IMR-90 (cell line): ENCODE data around the gene PABPC1L. TPM values are rescaled to one million over a fixed set of nuclear protein-coding genes. Genes with fewer than 3 reads are reported as not detected.

ENCODE experiments used
- ATAC-seq: fragments of 200-7000 bp; cut with Tn5 transposase; 2 replicates; pipeline ENCODE4 v1.9.1; 2020; ENCODE audit warnings: low read depth, mild to moderate bottlenecking, moderate library complexity
- Bru-seq: library from RNA; stranded (reverse); fragments of 400-500 nt; gene quantifications from one replicate; lab custom pipeline; 2021; lab: Mats Ljungman, UMichigan
- BruChase-seq, 2 experiments: library from RNA; stranded (reverse); fragments of 400-500 nt; gene quantifications; one replicate each; lab custom pipeline; 2021; lab: Mats Ljungman, UMichigan
- BruUV-seq: library from RNA; stranded (reverse); fragments of 400-500 nt; replicated peaks from 2 replicates; lab custom pipeline; 2021; lab: Mats Ljungman, UMichigan
- CTCF ChIA-PET: fragments of 300-600 bp; formaldehyde crosslinking; extraction: SDS; loops from one replicate; lab custom pipeline; 2021; ENCODE audit warnings: antibody characterized with exemption; lab: Yijun Ruan, JAX
- POLR2A ChIA-PET: fragments of 300-600 bp; sonication (Branson Sonifier 250); formaldehyde crosslinking; loops from one replicate; lab custom pipeline; 2022; ENCODE audit warnings: antibody characterized with exemption; ENCODE audit not compliant: unreplicated experiment; lab: Charles Lee
- DNase-seq: peaks from one replicate; pipeline ENCODE4 v3.0.0; 2013
- H2AFZ ChIP-seq: replicated peaks from 2 replicates; pipeline ENCODE3; 2013; ENCODE audit warnings: low read length, mild to moderate bottlenecking; ENCODE audit not compliant: poor library complexity
- H2AK5ac ChIP-seq: 2 replicates; pipeline ENCODE4 v1.6.1; 2013; ENCODE audit warnings: low read depth, low read length, inconsistent platforms
- H2AK9ac ChIP-seq: replicated peaks from 2 replicates; pipeline ENCODE3; 2013; ENCODE audit warnings: mild to moderate bottlenecking, low read depth, low read length, moderate library complexity; ENCODE audit not compliant: poor library complexity
- H2BK120ac ChIP-seq: 2 replicates; pipeline ENCODE4 v1.6.1; 2013; ENCODE audit warnings: low read depth, low read length, inconsistent platforms
- H2BK15ac ChIP-seq: 3 replicates; pipeline ENCODE4 v1.6.1; 2013; ENCODE audit warnings: low read depth, low read length, inconsistent platforms
- H2BK20ac ChIP-seq: 2 replicates; pipeline ENCODE4 v1.6.1; 2013; ENCODE audit warnings: low read depth, mild to moderate bottlenecking, inconsistent platforms, low read length, moderate library complexity
- H2BK5ac ChIP-seq: 2 replicates; pipeline ENCODE4 v1.6.1; 2013; ENCODE audit warnings: mild to moderate bottlenecking, low read depth, low read length, inconsistent platforms; ENCODE audit not compliant: poor library complexity, severe bottlenecking
- H3K14ac ChIP-seq: replicated peaks from 2 replicates; pipeline ENCODE4 v1.6.1; 2013; ENCODE audit warnings: low read depth, low read length, inconsistent platforms
- H3K18ac ChIP-seq: 2 replicates; pipeline ENCODE4 v1.6.1; 2013; ENCODE audit warnings: low read depth, low read length, control low read depth
- H3K23ac ChIP-seq: 2 replicates; pipeline ENCODE4 v1.6.1; 2013; ENCODE audit warnings: low read depth, low read length, inconsistent platforms
- H3K27ac ChIP-seq: 2 replicates; pipeline ENCODE4 v1.5.1; 2013; ENCODE audit warnings: mild to moderate bottlenecking, control low read depth, low read length; ENCODE audit not compliant: insufficient read depth
- H3K27me3 ChIP-seq: 2 replicates; pipeline ENCODE4 v1.6.1; 2013; ENCODE audit warnings: low read length; ENCODE audit not compliant: control insufficient read depth, insufficient read depth
- H3K36me3 ChIP-seq: 2 replicates; pipeline ENCODE4 v1.6.1; 2013; ENCODE audit warnings: low read length, mixed read lengths; ENCODE audit not compliant: control insufficient read depth, insufficient read depth
- H3K4ac ChIP-seq: 2 replicates; pipeline ENCODE4 v1.6.1; 2013; ENCODE audit warnings: low read depth, low read length, inconsistent platforms
- H3K4me1 ChIP-seq: 2 replicates; pipeline ENCODE4 v1.6.1; 2013; ENCODE audit warnings: low read length, mixed read lengths; ENCODE audit not compliant: control insufficient read depth, insufficient read depth
- H3K4me2 ChIP-seq: 2 replicates; pipeline ENCODE4 v1.6.1; 2013; ENCODE audit warnings: low read depth, mild to moderate bottlenecking, control low read depth, low read length, moderate library complexity
- H3K4me3 ChIP-seq: 2 replicates; pipeline ENCODE4 v1.5.1; 2013; ENCODE audit warnings: low read depth, mild to moderate bottlenecking, control low read depth, low read length, moderate library complexity; ENCODE audit not compliant: insufficient read depth
- H3K56ac ChIP-seq: 2 replicates; pipeline ENCODE4 v1.6.1; 2013; ENCODE audit warnings: low read length, inconsistent platforms; ENCODE audit not compliant: insufficient read depth; ENCODE audit errors: extremely low read depth
- H3K79me1 ChIP-seq, 2 experiments: 2 replicates each; pipeline ENCODE4 v1.6.1; 2013; ENCODE audit warnings: low read length in 2 of 2, inconsistent platforms in 1 of 2, low read depth in 1 of 2
- H3K9ac ChIP-seq: 2 replicates; pipeline ENCODE4 v1.6.1; 2013; ENCODE audit warnings: low read depth, low read length, control low read depth
- H3K9me1 ChIP-seq: 2 replicates; pipeline ENCODE4 v1.6.1; 2013; ENCODE audit warnings: low read length, inconsistent platforms; ENCODE audit not compliant: insufficient read depth
- H3K9me3 ChIP-seq: 2 replicates; pipeline ENCODE4 v1.6.1; 2013; ENCODE audit warnings: low read length; ENCODE audit not compliant: control insufficient read depth, insufficient read depth
- H4K20me1 ChIP-seq: 2 replicates; pipeline ENCODE4 v1.6.1; 2013; ENCODE audit warnings: low read length, inconsistent platforms; ENCODE audit not compliant: insufficient read depth
- H4K5ac ChIP-seq: 2 replicates; pipeline ENCODE4 v1.6.1; 2013; ENCODE audit warnings: mild to moderate bottlenecking, low read depth, low read length, control low read depth
- H4K8ac ChIP-seq, 2 experiments: 2 replicates each; pipeline ENCODE4 v1.6.1; 2013; ENCODE audit warnings: low read depth in 2 of 2, low read length in 2 of 2, control low read depth in 1 of 2, inconsistent platforms in 1 of 2
- H4K91ac ChIP-seq: 2 replicates; pipeline ENCODE4 v1.6.1; 2013; ENCODE audit warnings: low read depth, low read length, inconsistent platforms; ENCODE audit not compliant: insufficient read depth
- MAFK ChIP-seq: IDR thresholded peaks from 2 replicates; pipeline ENCODE4 v1.6.1; 2012; ENCODE audit warnings: low read depth, low read length, improper control_type of control experiment
- MAZ ChIP-seq: IDR thresholded peaks from 2 replicates; pipeline ENCODE4 v1.6.1; 2012; ENCODE audit warnings: low read depth, mild to moderate bottlenecking, low read length, improper control_type of control experiment, moderate library complexity, borderline replicate concordance
- MXI1 ChIP-seq: IDR thresholded peaks from 2 replicates; pipeline ENCODE4 v1.6.1; 2012; ENCODE audit warnings: low read depth, mild to moderate bottlenecking, low read length, moderate library complexity, borderline replicate concordance
- NFE2L2 ChIP-seq: fragments of 150-350 bp; IDR thresholded peaks from 2 replicates; pipeline ENCODE4 v1.6.1; 2016; ENCODE audit warnings: low read depth, mild to moderate bottlenecking, low read length
- POLR2A ChIP-seq: IDR thresholded peaks from 2 replicates; pipeline ENCODE4 v1.6.1; 2012; ENCODE audit warnings: mild to moderate bottlenecking, low read depth, low read length
- WGBS, 2 experiments: methylation state at CpG; one replicate each; pipeline versions ENCODE4 v1.1.5 to v1.1.7; 2013; ENCODE audit warnings: missing lambda C conversion rate in 2 of 2; ENCODE audit not compliant: insufficient read length in 1 of 2; ENCODE audit errors: extremely low coverage in 2 of 2; 5-methylcytosine and 5-hydroxymethylcytosine counted together
- dilution Hi-C: fragments of 300-500 bp; cut with HindIII; formaldehyde crosslinking; loops from one replicate; pipeline ENCODE4 v1.14.3; 2018; ENCODE audit warnings: low sequenced_read_pairs; ENCODE audit not compliant: unreplicated experiment
- in situ Hi-C: fragments of 300-500 bp; cut with MboI; formaldehyde crosslinking; loops from 3 replicates; pipeline ENCODE4 v1.14.3; 2019; ENCODE audit warnings: low sequenced_read_pairs, inconsistent platforms, mixed read lengths
- intact Hi-C: fragments of 100-400 bp; cut with micrococcal nuclease; formaldehyde crosslinking; loops from 2 replicates; pipeline ENCODE4 v1.10.0; 2022
- long read RNA-seq: library from polyadenylated mRNA; unstranded; transcript quantifications from one replicate; pipeline ENCODE4 v2.0.0, GENCODE V29; 2021; ENCODE audit not compliant: unreplicated experiment
- polyA plus RNA-seq, 3 experiments: library from polyadenylated mRNA; depleted of rRNA; stranded (reverse); fragments of >200 nt; gene quantifications; 2 replicates each; pipeline ENCODE4 v1.2.3, GENCODE V29; 2012; ENCODE audit warnings: low replicate concordance in 1 of 3
- total RNA-seq: library from RNA; depleted of rRNA; stranded (reverse); fragments of >200 nt; gene quantifications from 2 replicates; pipeline ENCODE4 v1.2.3, GENCODE V29; 2012; rRNA removed

PABPC1L gene
- 4.7 and 6.1 TPM in 2 replicates for total RNA-seq
- polyA plus RNA-seq (2012; rRNA removed) = 76.6 and 82.4 TPM in 2 replicates
- polyA plus RNA-seq (2012; cell fraction: cytosol; rRNA removed) = 18.1 and 18.2 TPM in 2 replicates
- polyA plus RNA-seq (2012; cell fraction: nucleus; rRNA removed; ENCODE audit: low replicate concordance) = 901 and 1,315 TPM in 2 replicates
- Bru-seq, nascent RNA = percentile 63 among the genes with signal in this experiment
- BruChase-seq, experiment 1, labeled RNA remaining after a 6-hour chase = percentile 68 among the genes with signal in this experiment
- BruChase-seq, experiment 2, labeled RNA remaining after a 2-hour chase = percentile 66 among the genes with signal in this experiment
- long read RNA-seq, partial matches to known transcripts = 6 of 9 reads
- long read RNA-seq, other reads (novel, unspliced or antisense) = 2 of 9 reads

GRCh38 chr20:44909872-44910689, at the start of gene PABPC1L:
PABPC1L (plus strand) TSS chr20:44910060; CDS start chr20:44910144, 84 bp downstream.
- peak within 1 kb of the TSS; percentile 46 to 85 for H4K8ac ChIP-seq
- no peaks in the 10 kb centered on the region for H3K27me3 ChIP-seq
- H2AFZ ChIP-seq = peak within 1 kb of the TSS; percentile 96
- ChIA-PET POLR2A (interaction anchor here (0.6 kb wide), 1 partner anchor 23 kb away, joined by 3 read pairs; no protein-coding TSS in a partner anchor), CTCF (interaction anchor here (1.6 kb wide), 1 partner anchor 25 kb away, joined by 3 read pairs; no protein-coding TSS in a partner anchor)
- peak within 1 kb of the TSS; percentile 73 for H2AK5ac ChIP-seq
- peak within 1 kb of the TSS; percentile 96 for H3K4me3 ChIP-seq
- dilution Hi-C loops (no loop called here), in situ Hi-C loops (no loop called here), intact Hi-C loops (no loop called here)
- H3K36me3 ChIP-seq = peaks cover 24% of the 10 kb centered on the region
- no TSS peak for BruUV-seq
- H4K20me1 ChIP-seq = peaks cover 9% of the 10 kb centered on the region; the same call in 1 of the 2 replicates
- peak within 1 kb of the TSS; percentile 3; the same call in 1 of the 2 replicates for H4K5ac ChIP-seq
- H3K79me1 ChIP-seq = peaks cover 16 to 23% of the 10 kb centered on the region in 2 experiments
- peak within 1 kb of the TSS; percentile 76 for H3K14ac ChIP-seq
- H2AK9ac ChIP-seq = peak within 1 kb of the TSS; percentile 92
- H3K9me1 ChIP-seq = peaks cover 10% of the 10 kb centered on the region
- TF ChIP-seq MXI1 = peak; percentile 91
- TF ChIP-seq MAFK = no peak
- no peak for TF ChIP-seq NFE2L2
- peak; percentile 31; the same call in 1 of the 2 replicates for TF ChIP-seq POLR2A
- peak; percentile 62; the same call in 1 of the 2 replicates for TF ChIP-seq MAZ
- no peak within 1 kb of the TSS; the same call in 1 of the 2 replicates for H2BK120ac ChIP-seq
- H3K4ac ChIP-seq = peak within 1 kb of the TSS; percentile 58
- H3K9me3 ChIP-seq = no peaks in the 10 kb centered on the region
- DNase-seq (peak; percentile 54), ATAC-seq (peak; percentile 97)
- peak within 1 kb of the TSS; percentile 67 for H3K9ac ChIP-seq
- H3K56ac ChIP-seq = peak within 1 kb of the TSS; percentile 54; the same call in 1 of the 2 replicates
- H3K18ac ChIP-seq = no peak within 1 kb of the TSS
- H4K91ac ChIP-seq = peak within 1 kb of the TSS; percentile 11
- 0% methylated on average over 10 of the region's 61 CpGs; no CpG with 5 or more reads in 1 of the 2 experiments for whole genome bisulfite sequencing, 2 experiments
- H3K23ac ChIP-seq = peak within 1 kb of the TSS; percentile 71
- peak within 1 kb of the TSS; percentile 68 for H3K27ac ChIP-seq
- no peak within 1 kb of the TSS for H2BK20ac ChIP-seq
- peaks cover 4% of the 10 kb centered on the region for H3K4me1 ChIP-seq
- H2BK5ac ChIP-seq = peak within 1 kb of the TSS; percentile 7
- no peak within 1 kb of the TSS for H2BK15ac ChIP-seq
- peak within 1 kb of the TSS; percentile 89 for H3K4me2 ChIP-seq
